Endothelial cell of umbilical vein (primary cell): ENCODE data around the gene CFAP20DC. TPM values are rescaled to one million over a fixed set of nuclear protein-coding genes. Genes with fewer than 3 reads are reported as not detected.

ENCODE experiments used
- BruUV-seq: library from RNA; stranded (reverse); fragments of 400-500 nt; replicated peaks from 2 replicates; lab custom pipeline; 2021; lab: Mats Ljungman, UMichigan
- CTCF ChIA-PET: fragments of 300-600, 350-600 bp; sonication (Branson Sonifier 250); formaldehyde crosslinking; loops from one replicate; lab custom pipeline; 2021; ENCODE audit warnings: antibody characterized with exemption, inconsistent platforms; lab: Charles Lee
- POLR2A ChIA-PET: fragments of 300-600, 350-600 bp; sonication (Branson Sonifier 250); formaldehyde crosslinking; loops from one replicate; lab custom pipeline; 2021; ENCODE audit warnings: antibody characterized with exemption, inconsistent platforms; lab: Charles Lee
- DNase-seq: peaks from one replicate; pipeline ENCODE4 v3.0.0-alpha.2; 2011; ENCODE audit warnings: low read depth, low spot score
- FAIRE-seq: peaks from 2 replicates; lab custom pipeline; 2011; peaks lifted over from hg19 to GRCh38; lab: Jason Lieb, UNC
- H2AFZ ChIP-seq: 2 replicates; pipeline ENCODE4 v1.6.0; 2012; ENCODE audit warnings: low read depth, low read length, control low read depth, inconsistent platforms
- H3K27ac ChIP-seq: 2 replicates; pipeline ENCODE4 v1.5.1; 2011; ENCODE audit warnings: low read depth, mild to moderate bottlenecking, control low read depth, low read length, moderate library complexity; ENCODE audit not compliant: insufficient read depth
- H3K27me3 ChIP-seq, 2 experiments: 2 replicates each; pipeline versions ENCODE4 v1.6.0 to v1.6.1; 2011; ENCODE audit warnings: low read length in 2 of 2, mixed read lengths in 1 of 2; ENCODE audit not compliant: control insufficient read depth in 2 of 2, insufficient read depth in 2 of 2
- H3K36me3 ChIP-seq, 2 experiments: 2 replicates in 1 of 2; 3 replicates in 1 of 2; pipeline ENCODE4 v1.5.1; 2011; ENCODE audit warnings: low read length in 2 of 2, mild to moderate bottlenecking in 1 of 2, moderate library complexity in 1 of 2; ENCODE audit not compliant: control insufficient read depth in 2 of 2, insufficient read depth in 2 of 2; ENCODE audit errors: extremely low read depth in 1 of 2
- H3K4me1 ChIP-seq: 3 replicates; pipeline ENCODE4 v1.5.1; 2011; ENCODE audit warnings: mild to moderate bottlenecking, low read length; ENCODE audit not compliant: control insufficient read depth, insufficient read depth; ENCODE audit errors: extremely low read depth
- H3K4me2 ChIP-seq: 2 replicates; pipeline ENCODE4 v1.6.1; 2011; ENCODE audit warnings: low read length, control low read depth, mixed read lengths; ENCODE audit not compliant: insufficient read depth
- H3K4me3 ChIP-seq, 3 experiments: fragments of 200-600 bp in 1 of 3; sonication (generic), shearing (Covaris generic) in 1 of 3; replicated peaks in 1 of 3; 2 replicates each; pipeline ENCODE4 v1.5.1; 2011 to 2016; ENCODE audit warnings: control low read depth in 3 of 3, low read length in 3 of 3, mild to moderate bottlenecking in 2 of 3, inconsistent platforms in 1 of 3, low read depth in 1 of 3, moderate library complexity in 1 of 3; ENCODE audit not compliant: insufficient read depth in 1 of 3
- H3K79me2 ChIP-seq: 2 replicates; pipeline ENCODE4 v1.6.0; 2012; ENCODE audit warnings: low read length, inconsistent platforms; ENCODE audit not compliant: control insufficient read depth, insufficient read depth
- H3K9ac ChIP-seq: replicated peaks from 2 replicates; pipeline ENCODE3; 2011; ENCODE audit warnings: low read length, control low read depth; ENCODE audit not compliant: insufficient read depth; ENCODE audit errors: extremely low read depth
- H3K9me1 ChIP-seq: replicated peaks from 3 replicates; pipeline ENCODE4 v1.6.0; 2011; ENCODE audit warnings: mild to moderate bottlenecking, low read length; ENCODE audit not compliant: control insufficient read depth, insufficient read depth; ENCODE audit errors: extremely low read depth
- H3K9me3 ChIP-seq: replicated peaks from 2 replicates; pipeline ENCODE4 v1.5.1; 2012; ENCODE audit warnings: low read length, inconsistent platforms; ENCODE audit not compliant: control insufficient read depth, insufficient read depth
- H4K20me1 ChIP-seq: replicated peaks from 2 replicates; pipeline ENCODE3; 2011; ENCODE audit warnings: mild to moderate bottlenecking, low read length; ENCODE audit not compliant: control insufficient read depth, insufficient read depth; ENCODE audit errors: extremely low read depth
- CTCF ChIP-seq, 2 donors: IDR thresholded peaks; 1 replicate in 1 of 2; 2 replicates in 1 of 2; pipeline ENCODE4 v1.5.1; 2011; ENCODE audit warnings: low read length in 2 of 2, mild to moderate bottlenecking in 2 of 2, moderate library complexity in 2 of 2, control low read depth in 1 of 2, inconsistent platforms in 1 of 2, low read depth in 1 of 2; ENCODE audit not compliant: insufficient read depth in 1 of 2; ENCODE audit errors: extremely low read depth in 1 of 2
- EZH2 ChIP-seq: IDR thresholded peaks from 2 replicates; pipeline ENCODE4 v1.6.1; 2012; ENCODE audit warnings: borderline replicate concordance, low read depth, mild to moderate bottlenecking, moderate library complexity, low read length, inconsistent platforms; ENCODE audit not compliant: severe bottlenecking
- FOS ChIP-seq: IDR thresholded peaks from 2 replicates; pipeline ENCODE4 v1.6.1; 2011; ENCODE audit warnings: mild to moderate bottlenecking, low read length, moderate library complexity, borderline replicate concordance; ENCODE audit not compliant: insufficient read depth
- GATA2 ChIP-seq: IDR thresholded peaks from 2 replicates; pipeline ENCODE4 v1.7.0; 2011; ENCODE audit warnings: low read depth, mild to moderate bottlenecking, moderate library complexity, mixed read lengths, low read length; ENCODE audit not compliant: insufficient read length, insufficient read depth
- JUN ChIP-seq: IDR thresholded peaks from 2 replicates; pipeline ENCODE4 v1.6.1; 2011; ENCODE audit warnings: borderline replicate concordance, low read depth; ENCODE audit not compliant: insufficient read length, insufficient read depth
- MAX ChIP-seq: IDR thresholded peaks from 2 replicates; pipeline ENCODE4 v1.6.1; 2011; ENCODE audit not compliant: insufficient read depth, insufficient read length
- MYC ChIP-seq: IDR thresholded peaks from one replicate; pipeline ENCODE4 v1.6.1; 2011; ENCODE audit warnings: mild to moderate bottlenecking, low read depth, low read length
- POLR2A ChIP-seq: IDR thresholded peaks from 2 replicates; pipeline ENCODE4 v1.6.1; 2012; ENCODE audit warnings: low read depth, mild to moderate bottlenecking, control low read depth, low read length
- POLR2AphosphoS5 ChIP-seq: IDR thresholded peaks from 2 replicates; pipeline ENCODE4 v1.6.1; 2012; ENCODE audit warnings: low read depth, mild to moderate bottlenecking, control low read depth, low read length, moderate library complexity; ENCODE audit not compliant: insufficient read depth
- dilution Hi-C: fragments of 300-500 bp; cut with MboI; formaldehyde crosslinking; loops from one replicate; pipeline ENCODE4 v1.15.0; 2019; ENCODE audit warnings: low sequenced_read_pairs; ENCODE audit not compliant: extremely low pct_ligation_motif_present
- intact Hi-C: fragments of 100-400 bp; cut with micrococcal nuclease; formaldehyde crosslinking; loops from one replicate; pipeline ENCODE4 v1.10.0; 2022
- polyA plus RNA-seq, 4 experiments: library from polyadenylated mRNA; depleted of rRNA in 3 of 4; stranded (reverse) in 3 of 4; unstranded in 1 of 4; fragments of >200 nt; gene quantifications; 2 replicates each; pipeline versions ENCODE4 v1.2.1 to v1.2.3, GENCODE V29; 2011 to 2012; ENCODE audit warnings: missing spikeins in 1 of 4
- total RNA-seq: library from RNA; stranded (reverse); gene quantifications from 2 replicates; pipeline ENCODE4 v1.2.3, GENCODE V29; 2021

Gene CFAP20DC
- total and polyA plus RNA-seq, 2 donors (not counting 3 experiments of a cell fraction or from before 2014, with no cell fraction given): 0.92 to 2.1 TPM

DNA sequence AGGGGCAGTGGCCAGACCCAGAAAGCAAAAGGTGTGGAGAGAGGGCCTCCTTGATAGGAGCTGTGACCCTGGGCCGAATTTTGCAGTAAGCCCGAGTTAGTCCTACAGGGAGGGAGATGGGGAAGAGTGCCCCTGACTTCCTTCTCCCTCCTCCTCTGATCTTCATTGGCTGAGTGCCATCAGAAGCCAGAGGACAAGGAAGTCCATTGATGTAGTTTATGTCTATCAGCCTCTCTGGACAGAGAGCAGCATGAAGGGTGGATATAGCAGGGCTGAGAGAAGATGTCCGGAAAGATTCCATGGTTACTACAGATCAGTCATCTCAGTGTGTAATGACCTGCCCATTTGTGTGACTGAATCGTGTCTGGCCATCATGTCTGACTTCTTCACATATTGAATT lies 280.8 kb downstream of the CFAP20DC start:
- CTCF ChIA-PET: no interaction called here
- no peaks in the 10 kb centered on the region for H3K9me1 ChIP-seq
- no peak overlapping the region for H3K4me3 ChIP-seq
- dilution Hi-C loops: no loop called here
- no peak overlapping the region for H3K27ac ChIP-seq
- H3K36me3 ChIP-seq: no peaks in the 10 kb centered on the region
- no TSS peak for BruUV-seq
- no peaks in the 10 kb centered on the region for H4K20me1 ChIP-seq
- H3K79me2 ChIP-seq: no peaks in the 10 kb centered on the region
- intact Hi-C loops: no loop called here
- no peak for TF ChIP-seq EZH2
- no peak for TF ChIP-seq MYC
- no peak for FAIRE-seq
- H3K9me3 ChIP-seq: no peaks in the 10 kb centered on the region
- H3K4me1 ChIP-seq: no peaks in the 10 kb centered on the region
- no peaks in the 10 kb centered on the region for H3K27me3 ChIP-seq
- no peak overlapping the region for H3K9ac ChIP-seq
- no peak overlapping the region for H2AFZ ChIP-seq
- POLR2A ChIA-PET: no interaction called here
- DNase-seq: no peak
- no peak overlapping the region for H3K4me2 ChIP-seq

GRCh38 chr3:58766587-58767282 lies 283.1 kb downstream of the CFAP20DC start:
- intact Hi-C loops (no loop called here), dilution Hi-C loops (no loop called here)
- H3K4me2 ChIP-seq: no peak overlapping the region
- no peaks in the 10 kb centered on the region for H3K9me3 ChIP-seq
- H3K9ac ChIP-seq: no peak overlapping the region
- no peak overlapping the region for H3K4me3 ChIP-seq
- DNase-seq (no peak), FAIRE-seq (no peak)
- H3K4me1 ChIP-seq: no peaks in the 10 kb centered on the region
- CTCF ChIA-PET: interaction anchor here (1.5 kb wide), 1 partner anchor 27 kb away, joined by 3 read pairs; no protein-coding TSS in a partner anchor
- H3K79me2 ChIP-seq: no peaks in the 10 kb centered on the region
- H3K9me1 ChIP-seq: no peaks in the 10 kb centered on the region
- POLR2A ChIA-PET: no interaction called here
- no peaks in the 10 kb centered on the region for H3K27me3 ChIP-seq
- no peak overlapping the region for H2AFZ ChIP-seq
- no peaks in the 10 kb centered on the region for H3K36me3 ChIP-seq
- no TSS peak for BruUV-seq
- TF ChIP-seq POLR2AphosphoS5: no peak
- TF ChIP-seq MAX: no peak
- TF ChIP-seq CTCF (IDR thresholded peaks at IDR 0.05; ENCODE audit: extremely low read depth in 1 of 2, insufficient read depth in 1 of 2, low read depth in 1 of 2, low read length in 2 of 2): no peak
- no peak for TF ChIP-seq MYC
- no peak for TF ChIP-seq EZH2
- no peak for TF ChIP-seq FOS
- no peak for TF ChIP-seq GATA2
- TF ChIP-seq POLR2A: no peak
- no peak for TF ChIP-seq JUN
- H4K20me1 ChIP-seq: no peaks in the 10 kb centered on the region
- H3K27ac ChIP-seq: no peak overlapping the region
